Left ventricle myocardium inferior (tissue), 1 donor: ENCODE results near the gene MGP. TPM values are rescaled to one million over a fixed set of nuclear protein-coding genes. Genes with fewer than 3 reads are reported as not detected.

Experiments
- DNase-seq: peaks from one replicate; pipeline ENCODE4 v3.0.0-alpha.2; 2020
- H3K27ac ChIP-seq: fragments of 200-600 bp; replicated peaks from 2 replicates; pipeline ENCODE4 v1.8.0; 2021
- H3K27me3 ChIP-seq: fragments of 200-600 bp; 2 replicates; pipeline ENCODE4 v1.8.0; 2021; ENCODE audit warnings: low read depth
- H3K36me3 ChIP-seq: fragments of 200-600 bp; 2 replicates; pipeline ENCODE4 v1.8.0; 2021
- H3K4me1 ChIP-seq: fragments of 200-600 bp; 2 replicates; pipeline ENCODE4 v1.8.0; 2021
- H3K4me3 ChIP-seq: fragments of 200-600 bp; 2 replicates; pipeline ENCODE4 v1.8.0; 2021; ENCODE audit warnings: mild to moderate bottlenecking, moderate library complexity
- H3K9me3 ChIP-seq: fragments of 200-600 bp; replicated peaks from 2 replicates; pipeline ENCODE4 v1.8.0; 2021
- CTCF ChIP-seq: fragments of 200-600 bp; IDR thresholded peaks from 2 replicates; pipeline ENCODE4 v1.8.0; 2021; ENCODE audit warnings: antibody characterized with exemption, mild to moderate bottlenecking, borderline replicate concordance
- intact Hi-C: fragments of 100-400 bp; cut with micrococcal nuclease; formaldehyde crosslinking; loops from one replicate; pipeline ENCODE4 v1.11.0; 2022
- total RNA-seq: library from RNA; stranded (reverse); fragmentation: NEBNext Ultra II Directional; extraction: Animal tissue kit (Norgen Biotek cat#: 25700); gene quantifications from one replicate; pipeline ENCODE4 v1.2.1, GENCODE V29; 2021
- donor health status: DM: no; HTN: yes; CAD: no; lungs with severe emphysema.

MGP gene
- total RNA-seq, 1 donor from 2014 or later: 497 TPM

- H3K27me3 ChIP-seq: no peaks in the 10 kb centered on the region
- TF ChIP-seq CTCF: no peak
- no peak for DNase-seq
- H3K4me1 ChIP-seq: peaks cover 40% of the 10 kb centered on the region
- no peak overlapping the region for H3K4me3 ChIP-seq
- H3K36me3 ChIP-seq: no peaks in the 10 kb centered on the region
- H3K27ac ChIP-seq: peak overlapping the region; percentile 38
- H3K9me3 ChIP-seq: peaks cover 5% of the 10 kb centered on the region
- intact Hi-C loops: no loop called here
Observed at GRCh38 chr12:14836336-14837210, 49.1 kb downstream of the MGP start.

GRCh38 chr12:14834509-14834908 is 51.1 kb downstream of the MGP start:
- no peak overlapping the region for H3K4me3 ChIP-seq
- TF ChIP-seq CTCF: no peak
- intact Hi-C loops: no loop called here
- peaks cover 26% of the 10 kb centered on the region for H3K4me1 ChIP-seq
- H3K27me3 ChIP-seq: no peaks in the 10 kb centered on the region
- H3K36me3 ChIP-seq: no peaks in the 10 kb centered on the region
- no peak for DNase-seq
- H3K27ac ChIP-seq: peak overlapping the region; percentile 55
- H3K9me3 ChIP-seq: peaks cover 5% of the 10 kb centered on the region

- peak overlapping the region; percentile 55 for H3K27ac ChIP-seq
- H3K9me3 ChIP-seq: no peaks in the 10 kb centered on the region
- no peak for DNase-seq
- no peak overlapping the region for H3K4me3 ChIP-seq
- no peaks in the 10 kb centered on the region for H3K36me3 ChIP-seq
- peaks cover 26% of the 10 kb centered on the region for H3K4me1 ChIP-seq
- intact Hi-C loops: no loop called here
- no peak for TF ChIP-seq CTCF
- H3K27me3 ChIP-seq: no peaks in the 10 kb centered on the region
Observed at GRCh38 chr12:14833952-14834351, 51.7 kb downstream of the MGP start.

- no peak for DNase-seq
- Histone ChIP-seq H3K9me3 (no peaks in the 10 kb centered on the region), H3K36me3 (no peaks in the 10 kb centered on the region), H3K27ac (no peak overlapping the region), H3K4me1 (peaks cover 26% of the 10 kb centered on the region), H3K27me3 (no peaks in the 10 kb centered on the region), H3K4me3 (no peak overlapping the region)
- TF ChIP-seq CTCF: no peak
- intact Hi-C loops: no loop called here
Observed at GRCh38 chr12:14833336-14833735, 52.3 kb downstream of the MGP start.

Other genes starting within 250 kb of the MGP start
- 0.11 TPM for gene GUCY2C, start 189.3 kb downstream of the MGP start, total RNA-seq
- gene WBP11, start 82.4 kb downstream of the MGP start, total RNA-seq: 49.7 TPM
- gene C12orf60, start 82.2 kb downstream of the MGP start, total RNA-seq: 1.9 TPM
- gene SMCO3, start 71.7 kb downstream of the MGP start, total RNA-seq: 0.14 TPM
- 5.0 TPM for gene ART4, start 42.3 kb downstream of the MGP start, total RNA-seq
- gene ERP27, start 52.7 kb upstream of the MGP start, total RNA-seq: 0.14 TPM
- 50.6 TPM for gene ARHGDIB, start 75.7 kb upstream of the MGP start, total RNA-seq
- not detected for gene PDE6H, start 87.2 kb upstream of the MGP start, total RNA-seq